Mammary microvascular endothelial cell (primary cell): ENCODE measurements around the gene CHRNG. TPM values are rescaled to one million over a fixed set of nuclear protein-coding genes. Genes with fewer than 3 reads are reported as not detected.

Experiments used
- total RNA-seq: library from RNA; depleted of rRNA; stranded (reverse); fragments of >200 nt; gene quantifications from 2 replicates; pipeline ENCODE4 v1.2.3, GENCODE V29; 2015

CHRNG gene
- not detected in 2 replicates for total RNA-seq

GRCh38 chr2:232539298-232540231 lies at the start of gene CHRNG:
TSS of gene CHRNG (plus strand) at chr2:232539692. CDS start at chr2:232539748, 56 bp downstream.

GRCh38 chr2:232519581-232520438 lies 19.7 kb upstream of the CHRNG start, which contains the start of gene PRSS56:
TSS of gene PRSS56 (plus strand) at chr2:232520388. CDS start at chr2:232520599, 211 bp downstream.

GRCh38 chr2:232525791-232526371 lies 13.6 kb upstream of the CHRNG start, which contains the start of gene CHRND:
TSS of gene CHRND (plus strand) at chr2:232526160. CDS start at chr2:232526216, 56 bp downstream.

GRCh38 chr2:232550354-232551249 lies 11.1 kb downstream of the CHRNG start, which contains the start of the genes EIF4E2 and TIGD1:
TSS of gene EIF4E2 (plus strand) at chr2:232550689. CDS start at chr2:232550725, 36 bp downstream.
TSS of gene TIGD1 (minus strand) at chr2:232550557. CDS start at chr2:232549882, 675 bp downstream.

Other genes starting within 250 kb of the CHRNG start
- not detected in 2 replicates for gene ALPP, start 160.9 kb upstream of the CHRNG start, total RNA-seq
- gene ALPG, start 132.8 kb upstream of the CHRNG start, total RNA-seq, result 0.07 TPM in 1 of 2 replicates, not detected in the other
- not detected in 2 replicates for gene ALPI, start 83.5 kb upstream of the CHRNG start, total RNA-seq
- not detected in 2 replicates for gene ECEL1, start 51.9 kb upstream of the CHRNG start, total RNA-seq
- gene PRSS56, start 19.3 kb upstream of the CHRNG start, total RNA-seq, result not detected in 2 replicates
- not detected in 2 replicates for gene CHRND, start 13.5 kb upstream of the CHRNG start, total RNA-seq
- gene TIGD1, start 10.9 kb downstream of the CHRNG start, total RNA-seq, result 2.7 and 3.7 TPM in 2 replicates
- gene EIF4E2, start 11.0 kb downstream of the CHRNG start, total RNA-seq, result 78.0 and 88.3 TPM in 2 replicates
- 0.20 TPM in 1 of 2 replicates, not detected in the other for gene EFHD1, start 93.9 kb downstream of the CHRNG start, total RNA-seq
- 28.2 and 33.0 TPM in 2 replicates for gene GIGYF2, start 157.6 kb downstream of the CHRNG start, total RNA-seq
- not detected in 2 replicates for gene KCNJ13, start 236.9 kb downstream of the CHRNG start, total RNA-seq